Duodenal mucosa (tissue), 2 donors: ENCODE results near the gene AKIRIN1.
"Not testable (repeated sequence)": the region's sequence is repeated elsewhere in the genome, so short reads cannot be mapped to it uniquely, and the experiment has no call there.

ENCODE experiments used
- H3K27ac ChIP-seq: one replicate; pipeline ENCODE4 v1.7.0; 2013; ENCODE audit warnings: low read depth, low read length
- H3K27me3 ChIP-seq, 2 donors: one replicate each; pipeline ENCODE4 v1.7.0; 2013; ENCODE audit warnings: low read length in 2 of 2, control low read depth in 1 of 2; ENCODE audit not compliant: insufficient read depth in 2 of 2, control insufficient read depth in 1 of 2
- H3K36me3 ChIP-seq, 2 donors: one replicate each; pipeline ENCODE4 v1.7.0; 2013; ENCODE audit warnings: low read length in 2 of 2, control low read depth in 1 of 2; ENCODE audit not compliant: insufficient read depth in 2 of 2, control insufficient read depth in 1 of 2
- H3K4me1 ChIP-seq, 2 donors: one replicate each; pipeline ENCODE4 v1.7.0; 2013; ENCODE audit warnings: low read length in 2 of 2, control low read depth in 1 of 2; ENCODE audit not compliant: insufficient read depth in 2 of 2, control insufficient read depth in 1 of 2
- H3K4me3 ChIP-seq, 2 donors: one replicate each; pipeline ENCODE4 v1.7.0; 2013; ENCODE audit warnings: low read length in 2 of 2, low read depth in 1 of 2
- H3K9ac ChIP-seq, 2 donors: one replicate each; pipeline ENCODE4 v1.7.0; 2013; ENCODE audit warnings: low read length in 2 of 2, low read depth in 1 of 2
- H3K9me3 ChIP-seq, 2 donors: one replicate each; pipeline ENCODE4 v1.7.0; 2013; ENCODE audit warnings: low read length in 2 of 2, control low read depth in 1 of 2; ENCODE audit not compliant: control insufficient read depth in 1 of 2

The AKIRIN1 gene

DNA sequence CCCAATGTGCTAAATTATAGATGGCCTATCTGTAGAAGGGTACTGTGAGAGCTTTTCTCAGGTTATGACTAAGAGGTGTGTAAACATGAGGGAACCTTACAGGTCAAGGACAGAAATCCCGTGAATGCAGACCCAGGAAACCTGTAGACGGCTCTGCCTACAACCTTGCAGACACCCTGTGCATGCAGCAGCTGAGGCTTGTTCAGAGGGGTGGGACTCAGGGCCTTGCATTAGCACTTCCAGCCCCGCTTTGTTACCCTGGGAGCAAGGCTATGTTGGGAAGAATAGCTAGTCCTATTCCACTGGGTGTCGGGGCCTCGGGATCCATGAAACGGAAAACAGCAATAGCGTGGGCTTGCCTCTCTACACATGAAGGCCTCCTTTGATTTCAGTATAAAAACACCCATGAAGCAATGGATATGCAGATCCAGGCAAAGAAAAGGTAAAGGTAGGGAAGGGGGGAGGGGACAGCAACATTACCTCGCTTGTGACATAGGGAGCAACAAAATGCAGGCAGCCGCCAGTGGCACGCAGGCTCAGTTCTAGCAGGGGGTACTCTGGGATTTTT lies 25.6 kb downstream of the AKIRIN1 start:
- Histone ChIP-seq H3K9ac (no peak overlapping the region), H3K4me1 (no peaks in the 10 kb centered on the region), H3K36me3 (peaks cover 5% of the 10 kb centered on the region in 2 donors), H3K27me3 (no peaks in the 10 kb centered on the region), H3K27ac (no peak overlapping the region), H3K9me3 (no peaks in the 10 kb centered on the region), H3K4me3 (no peak overlapping the region)

DNA sequence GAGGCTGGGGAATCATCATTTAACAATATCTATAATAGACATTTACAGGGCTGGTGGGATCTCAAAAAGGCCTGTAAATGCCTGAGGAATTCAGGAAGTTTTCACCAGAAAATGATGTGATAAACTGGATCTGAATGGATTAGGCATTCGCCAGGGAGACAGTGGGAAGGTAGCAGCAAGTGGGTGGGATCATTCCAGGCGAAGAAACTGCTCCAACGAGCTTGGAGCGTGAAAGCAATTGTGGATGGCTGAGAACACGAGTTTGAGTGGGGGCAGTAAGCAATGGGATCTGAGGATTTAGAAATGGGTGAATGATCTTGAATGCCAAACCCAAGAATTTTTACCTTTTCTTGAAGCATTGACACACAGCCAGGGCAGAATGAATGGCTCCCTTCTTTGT lies 26.2 kb downstream of the AKIRIN1 start:
- Histone ChIP-seq H3K9ac (no peak overlapping the region), H3K9me3 (no peaks in the 10 kb centered on the region), H3K4me3 (no peak overlapping the region), H3K27me3 (no peaks in the 10 kb centered on the region), H3K36me3 (peaks cover 0 to 3% of the 10 kb centered on the region in 2 donors), H3K27ac (no peak overlapping the region), H3K4me1 (no peaks in the 10 kb centered on the region)

DNA sequence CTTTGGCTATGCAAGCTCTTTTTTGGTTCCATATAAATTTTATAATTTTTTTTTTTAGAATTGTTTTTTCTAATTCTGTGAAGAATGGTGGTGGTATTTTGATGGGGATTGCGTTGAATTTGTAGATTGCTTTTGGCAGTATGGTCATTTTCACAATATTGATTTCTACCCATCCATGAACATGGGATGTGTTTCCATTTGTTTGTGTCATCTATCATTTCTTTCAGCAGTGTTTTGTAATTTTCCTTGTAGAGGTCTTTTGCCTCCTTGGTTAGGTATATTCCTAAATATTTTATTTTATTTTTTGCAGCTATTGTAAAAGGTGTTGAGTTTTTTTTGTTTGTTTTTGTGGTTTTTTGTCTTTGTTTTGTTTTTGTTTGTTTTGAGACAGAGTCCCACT lies 29.4 kb downstream of the AKIRIN1 start:
- not testable (repeated sequence) for H3K9ac ChIP-seq, H3K9me3 ChIP-seq, H3K4me3 ChIP-seq, H3K4me1 ChIP-seq, H3K36me3 ChIP-seq, H3K27me3 ChIP-seq, H3K27ac ChIP-seq

DNA sequence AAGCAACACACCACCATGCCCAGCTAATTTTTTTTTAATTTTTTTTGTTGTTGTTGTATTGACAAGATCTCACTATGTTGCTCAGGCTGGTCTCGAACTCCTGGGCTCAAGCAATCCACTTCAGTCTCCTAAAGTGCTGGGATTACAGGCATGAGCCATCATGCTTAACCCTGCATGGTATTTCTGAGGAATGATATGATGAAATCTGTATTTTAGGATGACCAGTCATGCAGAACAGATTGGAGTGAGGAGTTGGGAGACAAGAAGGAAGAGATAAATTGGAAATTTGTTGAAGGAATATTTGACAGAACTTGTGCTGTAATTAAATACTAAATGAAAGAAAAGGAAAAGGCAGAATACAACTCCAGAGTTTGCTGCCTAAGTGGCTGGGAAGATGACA lies 30.4 kb downstream of the AKIRIN1 start:
- no peaks in the 10 kb centered on the region for H3K27me3 ChIP-seq
- H3K27ac ChIP-seq = no peak overlapping the region
- H3K36me3 ChIP-seq = no peaks in the 10 kb centered on the region
- no peak overlapping the region for H3K9ac ChIP-seq
- H3K9me3 ChIP-seq = no peaks in the 10 kb centered on the region
- no peak overlapping the region for H3K4me3 ChIP-seq
- peaks cover 5 to 7% of the 10 kb centered on the region in 2 donors for H3K4me1 ChIP-seq

DNA sequence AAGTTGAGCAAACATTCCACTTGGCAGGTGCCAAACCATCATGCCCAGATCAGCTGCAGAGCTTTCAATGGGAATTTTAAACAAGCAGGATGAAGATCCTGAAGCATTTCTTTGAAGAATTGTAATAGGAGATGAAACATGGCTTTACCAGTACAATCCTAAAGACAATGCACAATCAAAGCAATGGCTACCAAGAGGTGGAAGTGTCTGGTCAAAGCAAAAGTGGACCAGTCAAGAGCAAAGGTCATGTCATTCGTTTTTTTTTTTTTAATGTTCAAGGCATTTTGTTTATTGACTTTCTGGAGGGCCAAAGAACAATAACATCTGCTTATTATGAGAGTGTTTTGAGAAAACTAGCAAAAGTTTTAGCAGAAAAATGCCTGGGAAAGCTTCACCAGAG lies 32.1 kb downstream of the AKIRIN1 start:
- no peaks in the 10 kb centered on the region for H3K9me3 ChIP-seq
- no peak overlapping the region for H3K27ac ChIP-seq
- peaks cover 5 to 7% of the 10 kb centered on the region in 2 donors for H3K4me1 ChIP-seq
- H3K4me3 ChIP-seq = no peak overlapping the region
- no peaks in the 10 kb centered on the region for H3K27me3 ChIP-seq
- no peak overlapping the region for H3K9ac ChIP-seq
- no peaks in the 10 kb centered on the region for H3K36me3 ChIP-seq

DNA sequence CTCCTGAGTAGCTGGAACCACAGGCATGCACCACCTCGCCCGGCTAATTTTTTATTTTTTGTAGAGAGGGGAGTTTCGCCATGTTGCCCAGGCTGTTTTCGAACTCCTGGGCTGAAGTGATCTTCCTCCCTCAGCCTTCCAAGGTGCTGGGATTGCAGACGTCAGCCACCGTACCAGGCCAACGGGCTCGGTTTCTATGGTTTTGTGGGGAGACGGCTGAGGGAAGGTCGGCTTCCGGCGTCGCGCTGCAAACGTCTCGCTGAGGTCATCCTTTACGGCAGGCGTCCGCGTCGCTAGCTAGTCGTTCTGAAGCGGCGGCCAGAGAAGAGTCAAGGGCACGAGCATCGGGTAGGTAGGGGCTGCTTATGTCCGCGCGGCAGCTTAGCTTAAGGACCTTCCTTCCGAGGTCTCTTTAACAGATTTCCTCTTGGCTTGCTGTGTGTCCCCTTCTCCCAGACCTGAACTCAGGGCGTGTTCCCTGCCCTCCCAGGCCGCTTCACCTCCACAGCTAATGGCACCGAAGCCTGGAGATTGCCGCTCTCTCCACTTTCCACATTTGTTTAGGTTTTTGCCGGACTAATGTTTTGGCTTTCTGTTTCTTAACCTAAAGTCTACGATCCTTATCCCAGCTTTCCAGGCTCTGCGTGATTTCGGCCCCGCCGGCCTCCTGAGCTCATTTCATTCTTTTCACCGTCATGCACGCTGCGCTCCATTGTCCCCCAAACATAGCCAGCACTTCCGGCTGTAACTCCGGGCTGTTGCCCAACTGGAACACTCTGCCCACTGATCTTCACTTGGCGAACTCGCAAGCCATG lies 35.2 kb downstream of the AKIRIN1 start, which contains the start of gene NDUFS5:
Gene NDUFS5, plus strand, starts transcription at position 300 of the 815 bp plus-strand sequence. CDS start 2,375 bp downstream, outside the sequence.
- Histone ChIP-seq H3K9me3 (no peaks in the 10 kb centered on the region), H3K4me1 (peaks cover 5 to 7% of the 10 kb centered on the region in 2 donors), H3K36me3 (peaks cover under 1 to 18% of the 10 kb centered on the region in 2 donors), H3K27ac (peak within 1 kb of the TSS; percentile 93), H3K27me3 (no peaks in the 10 kb centered on the region), H3K4me3 (peak within 1 kb of the TSS; percentile 86 to 98), H3K9ac (peak within 1 kb of the TSS; percentile 89 to 97)

DNA sequence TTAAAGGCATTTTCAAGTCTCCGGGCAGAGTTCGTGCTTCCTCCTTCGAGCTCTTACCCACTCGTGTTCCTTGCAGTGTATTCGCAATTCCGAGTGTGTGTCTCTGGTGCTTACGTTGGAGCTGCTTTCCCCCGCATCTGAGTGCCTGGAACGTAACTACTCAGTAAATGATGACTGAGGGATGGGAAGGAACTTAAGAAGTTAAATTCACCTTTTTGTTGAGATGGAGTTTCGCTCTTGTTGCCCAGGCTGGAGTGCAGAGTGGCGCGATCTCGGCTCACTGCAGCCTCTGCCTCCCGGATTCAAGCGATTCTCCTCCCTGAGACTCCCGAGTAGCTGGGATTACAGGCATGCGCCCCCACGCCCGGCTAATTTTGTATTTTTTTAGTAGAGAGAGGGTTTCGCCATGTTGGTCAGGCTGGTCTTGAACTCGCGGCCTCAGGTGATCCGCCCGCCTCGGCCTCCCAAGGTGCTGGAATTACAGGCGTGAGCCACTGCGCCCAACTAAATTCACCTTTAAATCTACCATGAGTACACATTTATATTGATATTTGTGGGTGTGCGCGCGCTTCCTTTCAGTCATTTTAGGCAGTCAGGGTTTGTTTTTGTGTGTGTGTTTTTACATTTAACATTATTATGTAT lies 35.9 kb downstream of the AKIRIN1 start:
- peak overlapping the region; percentile 89 to 97 for H3K9ac ChIP-seq
- peak overlapping the region; percentile 93 for H3K27ac ChIP-seq

DNA sequence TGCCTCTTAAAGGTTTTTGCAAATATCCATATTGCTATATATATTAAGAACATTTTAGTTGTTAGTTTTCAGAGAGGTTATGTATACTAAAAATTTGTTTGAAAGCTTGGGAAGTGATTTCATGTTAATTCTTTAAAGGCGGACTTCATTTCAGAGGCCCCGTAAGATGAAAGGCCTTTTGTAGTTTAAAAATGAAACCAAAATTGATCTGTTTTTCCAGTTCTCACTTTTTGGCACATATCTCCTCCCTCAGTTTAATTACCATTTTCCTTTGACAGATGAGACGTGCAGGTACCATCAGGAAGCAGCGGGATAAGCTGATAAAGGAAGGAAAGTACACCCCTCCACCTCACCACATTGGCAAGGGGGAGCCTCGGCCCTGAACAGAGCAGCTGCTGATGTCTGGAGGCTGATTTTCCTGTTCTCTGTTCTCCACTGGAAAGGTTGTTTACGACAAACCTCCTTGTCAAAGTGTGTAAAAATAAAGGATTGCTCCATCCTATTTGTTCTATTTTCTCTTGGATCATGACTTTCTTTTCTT lies 43.1 kb downstream of the AKIRIN1 start:
- H3K4me1 ChIP-seq = no peaks in the 10 kb centered on the region
- no peaks in the 10 kb centered on the region for H3K27me3 ChIP-seq
- no peak overlapping the region for H3K9ac ChIP-seq
- no peaks in the 10 kb centered on the region for H3K9me3 ChIP-seq
- no peak overlapping the region for H3K27ac ChIP-seq
- no peak overlapping the region for H3K4me3 ChIP-seq
- peaks cover 18 to 58% of the 10 kb centered on the region in 2 donors for H3K36me3 ChIP-seq

More for the DNA sequence above, 35.9 kb downstream of the AKIRIN1 start:
- H3K4me1 ChIP-seq = peaks cover 5 to 7% of the 10 kb centered on the region in 2 donors
- H3K9me3 ChIP-seq = no peaks in the 10 kb centered on the region
- H3K36me3 ChIP-seq = peaks cover 4 to 25% of the 10 kb centered on the region in 2 donors
- peak overlapping the region; percentile 86 to 98 for H3K4me3 ChIP-seq
- no peaks in the 10 kb centered on the region for H3K27me3 ChIP-seq

DNA sequence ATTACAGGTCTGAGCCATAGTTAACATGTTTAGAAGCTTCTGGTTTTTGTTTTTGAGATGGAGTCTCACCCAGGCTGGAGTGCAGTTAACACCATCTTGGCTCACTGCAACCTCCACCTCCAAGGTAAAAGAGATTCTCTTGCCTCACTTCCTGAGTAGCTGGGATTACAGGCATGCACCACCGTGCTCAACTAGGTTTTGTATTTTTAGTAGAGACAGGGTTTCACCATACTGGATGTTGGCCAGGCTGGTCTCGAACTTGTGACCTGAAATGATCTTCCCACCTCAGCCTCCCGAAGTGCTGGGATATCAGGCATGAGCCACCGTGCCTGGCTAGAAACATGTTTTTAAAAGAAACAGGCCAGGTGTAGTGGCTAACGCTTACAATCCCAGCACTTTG lies 45.6 kb downstream of the AKIRIN1 start:
- no peak overlapping the region for H3K27ac ChIP-seq
- no peaks in the 10 kb centered on the region for H3K4me1 ChIP-seq
- no peaks in the 10 kb centered on the region for H3K27me3 ChIP-seq
- H3K36me3 ChIP-seq = peaks cover 14 to 52% of the 10 kb centered on the region in 2 donors
- H3K9ac ChIP-seq = no peak overlapping the region
- no peaks in the 10 kb centered on the region for H3K9me3 ChIP-seq
- H3K4me3 ChIP-seq = no peak overlapping the region

DNA sequence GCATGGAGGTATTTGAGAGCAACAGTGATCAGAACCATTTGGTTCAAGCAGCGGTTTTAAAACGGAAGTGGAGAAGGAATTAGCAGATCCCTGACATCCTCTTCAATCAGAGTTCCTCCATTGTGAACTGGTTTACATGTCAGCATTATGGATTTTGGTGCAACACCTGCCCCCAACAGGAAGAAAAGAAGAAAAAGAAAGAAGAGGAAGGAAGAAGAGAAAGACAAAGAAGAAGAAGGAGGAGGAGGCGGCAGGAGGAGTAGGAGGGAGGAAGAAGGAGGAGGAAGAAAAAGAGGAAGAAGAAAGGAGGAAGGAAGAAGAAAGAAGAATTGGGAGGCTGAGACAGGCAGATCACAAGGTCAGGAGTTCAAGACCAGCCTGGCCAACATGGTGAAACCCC lies 52.4 kb downstream of the AKIRIN1 start:
- Histone ChIP-seq H3K4me1 (no peaks in the 10 kb centered on the region), H3K9me3 (no peaks in the 10 kb centered on the region), H3K4me3 (no peak overlapping the region), H3K9ac (no peak overlapping the region), H3K27me3 (no peaks in the 10 kb centered on the region), H3K27ac (no peak overlapping the region), H3K36me3 (peaks cover 5 to 31% of the 10 kb centered on the region in 2 donors)
